ENCODE data around the gene NUPR2. TPM values are rescaled to one million over a fixed set of nuclear protein-coding genes. Genes with fewer than 3 reads are reported as not detected.

The NUPR2 gene
- total and polyA plus RNA-seq, 2 of the 8 experiments (the other 6 are each of a cell fraction or from before 2014, with no cell fraction given) = not detected

DNA sequence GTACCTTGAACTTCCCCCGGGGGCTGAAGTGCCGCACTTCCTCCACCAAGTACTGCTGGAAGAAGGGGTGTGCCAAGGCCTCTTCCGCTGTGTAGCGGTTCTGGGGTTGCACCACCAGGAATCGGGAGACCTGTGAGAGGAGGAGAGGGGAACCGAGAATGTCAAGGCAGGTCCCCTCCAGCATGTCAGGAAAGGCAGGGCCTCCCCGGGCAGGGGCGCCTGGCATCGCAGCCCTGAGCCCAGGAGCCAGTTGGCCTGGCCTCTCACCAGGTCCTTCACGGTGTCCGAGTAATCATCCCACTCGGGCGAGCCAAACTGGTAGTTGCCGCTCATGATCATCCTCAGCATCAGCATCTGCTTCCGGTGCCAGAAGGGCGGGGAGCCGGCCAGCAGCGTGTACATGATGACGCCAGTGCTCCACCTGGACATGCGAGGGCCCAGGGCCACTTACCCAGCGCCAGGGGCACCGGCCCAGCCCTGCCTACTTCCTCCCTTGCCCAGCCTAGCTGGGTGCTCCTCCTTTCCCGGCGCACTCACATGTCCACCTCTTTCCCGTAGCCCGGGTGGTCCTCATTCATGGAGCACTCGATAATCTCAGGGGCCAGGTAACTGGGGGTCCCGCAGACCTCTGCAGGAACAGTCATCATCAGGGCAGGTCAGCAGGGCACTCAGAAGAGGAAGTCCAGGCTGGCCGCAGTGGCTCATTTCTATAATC is 34.4 kb downstream of the NUPR2 start (continued):
- TF ChIP-seq, protein P1, sequence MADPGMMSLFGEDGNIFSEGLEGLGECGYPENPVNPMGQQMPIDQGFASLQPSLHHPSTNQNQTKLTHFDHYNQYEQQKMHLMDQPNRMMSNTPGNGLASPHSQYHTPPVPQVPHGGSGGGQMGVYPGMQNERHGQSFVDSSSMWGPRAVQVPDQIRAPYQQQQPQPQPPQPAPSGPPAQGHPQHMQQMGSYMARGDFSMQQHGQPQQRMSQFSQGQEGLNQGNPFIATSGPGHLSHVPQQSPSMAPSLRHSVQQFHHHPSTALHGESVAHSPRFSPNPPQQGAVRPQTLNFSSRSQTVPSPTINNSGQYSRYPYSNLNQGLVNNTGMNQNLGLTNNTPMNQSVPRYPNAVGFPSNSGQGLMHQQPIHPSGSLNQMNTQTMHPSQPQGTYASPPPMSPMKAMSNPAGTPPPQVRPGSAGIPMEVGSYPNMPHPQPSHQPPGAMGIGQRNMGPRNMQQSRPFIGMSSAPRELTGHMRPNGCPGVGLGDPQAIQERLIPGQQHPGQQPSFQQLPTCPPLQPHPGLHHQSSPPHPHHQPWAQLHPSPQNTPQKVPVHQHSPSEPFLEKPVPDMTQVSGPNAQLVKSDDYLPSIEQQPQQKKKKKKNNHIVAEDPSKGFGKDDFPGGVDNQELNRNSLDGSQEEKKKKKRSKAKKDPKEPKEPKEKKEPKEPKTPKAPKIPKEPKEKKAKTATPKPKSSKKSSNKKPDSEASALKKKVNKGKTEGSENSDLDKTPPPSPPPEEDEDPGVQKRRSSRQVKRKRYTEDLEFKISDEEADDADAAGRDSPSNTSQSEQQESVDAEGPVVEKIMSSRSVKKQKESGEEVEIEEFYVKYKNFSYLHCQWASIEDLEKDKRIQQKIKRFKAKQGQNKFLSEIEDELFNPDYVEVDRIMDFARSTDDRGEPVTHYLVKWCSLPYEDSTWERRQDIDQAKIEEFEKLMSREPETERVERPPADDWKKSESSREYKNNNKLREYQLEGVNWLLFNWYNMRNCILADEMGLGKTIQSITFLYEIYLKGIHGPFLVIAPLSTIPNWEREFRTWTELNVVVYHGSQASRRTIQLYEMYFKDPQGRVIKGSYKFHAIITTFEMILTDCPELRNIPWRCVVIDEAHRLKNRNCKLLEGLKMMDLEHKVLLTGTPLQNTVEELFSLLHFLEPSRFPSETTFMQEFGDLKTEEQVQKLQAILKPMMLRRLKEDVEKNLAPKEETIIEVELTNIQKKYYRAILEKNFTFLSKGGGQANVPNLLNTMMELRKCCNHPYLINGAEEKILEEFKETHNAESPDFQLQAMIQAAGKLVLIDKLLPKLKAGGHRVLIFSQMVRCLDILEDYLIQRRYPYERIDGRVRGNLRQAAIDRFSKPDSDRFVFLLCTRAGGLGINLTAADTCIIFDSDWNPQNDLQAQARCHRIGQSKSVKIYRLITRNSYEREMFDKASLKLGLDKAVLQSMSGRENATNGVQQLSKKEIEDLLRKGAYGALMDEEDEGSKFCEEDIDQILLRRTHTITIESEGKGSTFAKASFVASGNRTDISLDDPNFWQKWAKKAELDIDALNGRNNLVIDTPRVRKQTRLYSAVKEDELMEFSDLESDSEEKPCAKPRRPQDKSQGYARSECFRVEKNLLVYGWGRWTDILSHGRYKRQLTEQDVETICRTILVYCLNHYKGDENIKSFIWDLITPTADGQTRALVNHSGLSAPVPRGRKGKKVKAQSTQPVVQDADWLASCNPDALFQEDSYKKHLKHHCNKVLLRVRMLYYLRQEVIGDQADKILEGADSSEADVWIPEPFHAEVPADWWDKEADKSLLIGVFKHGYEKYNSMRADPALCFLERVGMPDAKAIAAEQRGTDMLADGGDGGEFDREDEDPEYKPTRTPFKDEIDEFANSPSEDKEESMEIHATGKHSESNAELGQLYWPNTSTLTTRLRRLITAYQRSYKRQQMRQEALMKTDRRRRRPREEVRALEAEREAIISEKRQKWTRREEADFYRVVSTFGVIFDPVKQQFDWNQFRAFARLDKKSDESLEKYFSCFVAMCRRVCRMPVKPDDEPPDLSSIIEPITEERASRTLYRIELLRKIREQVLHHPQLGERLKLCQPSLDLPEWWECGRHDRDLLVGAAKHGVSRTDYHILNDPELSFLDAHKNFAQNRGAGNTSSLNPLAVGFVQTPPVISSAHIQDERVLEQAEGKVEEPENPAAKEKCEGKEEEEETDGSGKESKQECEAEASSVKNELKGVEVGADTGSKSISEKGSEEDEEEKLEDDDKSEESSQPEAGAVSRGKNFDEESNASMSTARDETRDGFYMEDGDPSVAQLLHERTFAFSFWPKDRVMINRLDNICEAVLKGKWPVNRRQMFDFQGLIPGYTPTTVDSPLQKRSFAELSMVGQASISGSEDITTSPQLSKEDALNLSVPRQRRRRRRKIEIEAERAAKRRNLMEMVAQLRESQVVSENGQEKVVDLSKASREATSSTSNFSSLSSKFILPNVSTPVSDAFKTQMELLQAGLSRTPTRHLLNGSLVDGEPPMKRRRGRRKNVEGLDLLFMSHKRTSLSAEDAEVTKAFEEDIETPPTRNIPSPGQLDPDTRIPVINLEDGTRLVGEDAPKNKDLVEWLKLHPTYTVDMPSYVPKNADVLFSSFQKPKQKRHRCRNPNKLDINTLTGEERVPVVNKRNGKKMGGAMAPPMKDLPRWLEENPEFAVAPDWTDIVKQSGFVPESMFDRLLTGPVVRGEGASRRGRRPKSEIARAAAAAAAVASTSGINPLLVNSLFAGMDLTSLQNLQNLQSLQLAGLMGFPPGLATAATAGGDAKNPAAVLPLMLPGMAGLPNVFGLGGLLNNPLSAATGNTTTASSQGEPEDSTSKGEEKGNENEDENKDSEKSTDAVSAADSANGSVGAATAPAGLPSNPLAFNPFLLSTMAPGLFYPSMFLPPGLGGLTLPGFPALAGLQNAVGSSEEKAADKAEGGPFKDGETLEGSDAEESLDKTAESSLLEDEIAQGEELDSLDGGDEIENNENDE (IDR thresholded peaks at IDR 0.05; ENCODE audit: insufficient replicate concordance, low read length) = no peak
- TF ChIP-seq, protein P2, sequence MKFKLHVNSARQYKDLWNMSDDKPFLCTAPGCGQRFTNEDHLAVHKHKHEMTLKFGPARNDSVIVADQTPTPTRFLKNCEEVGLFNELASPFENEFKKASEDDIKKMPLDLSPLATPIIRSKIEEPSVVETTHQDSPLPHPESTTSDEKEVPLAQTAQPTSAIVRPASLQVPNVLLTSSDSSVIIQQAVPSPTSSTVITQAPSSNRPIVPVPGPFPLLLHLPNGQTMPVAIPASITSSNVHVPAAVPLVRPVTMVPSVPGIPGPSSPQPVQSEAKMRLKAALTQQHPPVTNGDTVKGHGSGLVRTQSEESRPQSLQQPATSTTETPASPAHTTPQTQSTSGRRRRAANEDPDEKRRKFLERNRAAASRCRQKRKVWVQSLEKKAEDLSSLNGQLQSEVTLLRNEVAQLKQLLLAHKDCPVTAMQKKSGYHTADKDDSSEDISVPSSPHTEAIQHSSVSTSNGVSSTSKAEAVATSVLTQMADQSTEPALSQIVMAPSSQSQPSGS (IDR thresholded peaks at IDR 0.05; ENCODE audit: low read length) = no peak
- TF ChIP-seq NANOG (IDR thresholded peaks at IDR 0.05; ENCODE audit: insufficient read depth, low read depth, low read length, poor library complexity, severe bottlenecking) = no peak
- no peak for TF ChIP-seq RNF2 (IDR thresholded peaks at IDR 0.05; ENCODE audit: borderline replicate concordance, low read depth, low read length, missing control alignments, poor library complexity, severe bottlenecking)
- TF ChIP-seq KDM4A (IDR thresholded peaks at IDR 0.05; ENCODE audit: low read depth, low read length, severe bottlenecking) = no peak
- TF ChIP-seq, protein P3, sequence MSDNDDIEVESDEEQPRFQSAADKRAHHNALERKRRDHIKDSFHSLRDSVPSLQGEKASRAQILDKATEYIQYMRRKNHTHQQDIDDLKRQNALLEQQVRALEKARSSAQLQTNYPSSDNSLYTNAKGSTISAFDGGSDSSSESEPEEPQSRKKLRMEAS (IDR thresholded peaks at IDR 0.05) = no peak
- no peak for TF ChIP-seq CHD1 (IDR thresholded peaks at IDR 0.05; ENCODE audit: low read depth, low read length)

Measured in H1 (cell line).